Adrenal gland (tissue), 5 donors: ENCODE measurements around the gene TSPO.

Source experiments
- POLR2A ChIP-seq, 2 donors: fragments of 450-650 bp; IDR thresholded peaks; one replicate each; pipeline ENCODE4 v1.6.1; 2017; ENCODE audit warnings: antibody characterized with exemption in 2 of 2, mild to moderate bottlenecking in 2 of 2, moderate library complexity in 1 of 2
- TF ChIP-seq, protein P1 (sequence below), 6 experiments: fragments of 450-650 bp in 4 of 6; fragments of 200-600 bp in 2 of 6; sonication (generic) in 1 of 6; IDR thresholded peaks; 1 replicate in 5 of 6; 2 replicates in 1 of 6; pipeline versions ENCODE4 v1.5.1 to v1.8.0; 2016 to 2021; ENCODE audit warnings: antibody characterized with exemption in 6 of 6, mild to moderate bottlenecking in 2 of 6, moderate library complexity in 1 of 6
- donor health status: DM: no; HTN: no; CAD: no.

DNA sequence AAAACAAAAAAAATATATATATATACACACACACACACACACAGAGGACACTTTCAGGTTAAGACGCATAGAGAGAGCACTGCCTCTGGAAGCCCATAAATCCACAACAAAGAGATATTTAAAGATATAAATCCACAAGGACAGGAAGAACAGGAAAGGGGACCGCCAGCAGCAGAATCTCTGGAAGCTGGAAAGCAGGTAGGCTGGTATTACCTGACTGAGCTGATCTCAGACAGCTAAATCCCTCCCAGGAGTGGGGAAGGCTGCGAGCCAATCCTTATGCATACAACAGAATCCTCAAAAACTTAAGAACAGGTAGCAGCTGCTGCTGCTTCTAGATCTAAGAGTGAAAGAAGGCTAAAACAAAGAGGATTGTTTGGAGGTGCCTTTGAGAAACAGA, 6.4 kb upstream of the TSPO start:
- TF ChIP-seq, protein P1, sequence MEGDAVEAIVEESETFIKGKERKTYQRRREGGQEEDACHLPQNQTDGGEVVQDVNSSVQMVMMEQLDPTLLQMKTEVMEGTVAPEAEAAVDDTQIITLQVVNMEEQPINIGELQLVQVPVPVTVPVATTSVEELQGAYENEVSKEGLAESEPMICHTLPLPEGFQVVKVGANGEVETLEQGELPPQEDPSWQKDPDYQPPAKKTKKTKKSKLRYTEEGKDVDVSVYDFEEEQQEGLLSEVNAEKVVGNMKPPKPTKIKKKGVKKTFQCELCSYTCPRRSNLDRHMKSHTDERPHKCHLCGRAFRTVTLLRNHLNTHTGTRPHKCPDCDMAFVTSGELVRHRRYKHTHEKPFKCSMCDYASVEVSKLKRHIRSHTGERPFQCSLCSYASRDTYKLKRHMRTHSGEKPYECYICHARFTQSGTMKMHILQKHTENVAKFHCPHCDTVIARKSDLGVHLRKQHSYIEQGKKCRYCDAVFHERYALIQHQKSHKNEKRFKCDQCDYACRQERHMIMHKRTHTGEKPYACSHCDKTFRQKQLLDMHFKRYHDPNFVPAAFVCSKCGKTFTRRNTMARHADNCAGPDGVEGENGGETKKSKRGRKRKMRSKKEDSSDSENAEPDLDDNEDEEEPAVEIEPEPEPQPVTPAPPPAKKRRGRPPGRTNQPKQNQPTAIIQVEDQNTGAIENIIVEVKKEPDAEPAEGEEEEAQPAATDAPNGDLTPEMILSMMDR (IDR thresholded peaks at IDR 0.05): no peak
- no peak for TF ChIP-seq POLR2A (IDR thresholded peaks at IDR 0.05)
